ENCODE data around the gene TUSC2. TPM values are rescaled to one million over a fixed set of nuclear protein-coding genes. Genes with fewer than 3 reads are reported as not detected.

TUSC2 gene
- total RNA-seq, 1 experiment from 2014 or later = 34.0 TPM

DNA sequence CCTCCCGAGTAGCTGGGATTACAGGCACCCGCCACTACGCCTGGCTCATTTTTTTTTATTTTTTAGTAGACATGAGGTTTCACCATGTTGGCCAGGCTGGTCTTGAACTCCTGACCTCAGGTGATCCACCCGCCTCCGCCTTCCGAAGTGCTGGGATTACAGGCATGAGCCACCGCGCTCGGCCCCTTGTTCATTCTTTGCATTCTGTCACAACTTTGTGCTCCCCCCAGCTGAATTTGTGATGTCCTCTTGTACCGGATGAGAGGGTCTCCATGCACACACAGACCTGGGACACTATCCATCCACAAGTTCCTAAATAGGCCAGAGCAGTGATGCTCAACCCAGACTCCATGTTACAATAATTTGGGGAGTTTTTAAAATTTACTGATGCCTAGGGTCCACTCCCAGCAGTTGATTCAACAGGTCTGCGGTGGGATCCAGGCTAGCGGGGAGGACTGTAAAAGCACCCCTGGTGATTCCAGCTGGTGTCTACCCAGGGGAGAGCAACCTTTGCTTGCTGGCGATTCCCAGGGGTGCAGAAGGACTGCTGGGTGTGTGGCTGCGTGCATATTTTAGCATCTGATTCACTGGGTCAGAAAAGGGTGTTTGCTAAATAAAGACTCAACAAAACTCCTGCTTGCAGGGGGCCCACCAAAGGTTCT is 11.6 kb upstream of the TUSC2 start:
- peak overlapping the region; percentile 62 to 89 for H3K4me3 ChIP-seq (replicated peaks in 1 of 2; ENCODE audit: low read depth in 1 of 2, low read length in 2 of 2)
- peaks cover 0 to 5% of the 10 kb centered on the region in 2 experiments; a peak in 1 of 4 replicates for H3K36me3 ChIP-seq (ENCODE audit: control insufficient read depth in 1 of 2, insufficient read depth in 2 of 2, low read length in 2 of 2)
- ATAC-seq (no peak), DNase-seq (ENCODE audit: low read depth, low spot score) (no peak)
- intact Hi-C loops (cut with micrococcal nuclease) = no loop called here
- no peaks in the 10 kb centered on the region; the same call in 1 of the 2 replicates for H4K20me1 ChIP-seq (ENCODE audit: insufficient read depth)
- H3K9me2 ChIP-seq (ENCODE audit: insufficient read depth) = no peaks in the 10 kb centered on the region
- CTCF ChIA-PET = no interaction called here
- H2AFZ ChIP-seq (ENCODE audit: low read depth, low read length, poor library complexity, severe bottlenecking) = no peak overlapping the region
- peak overlapping the region; percentile 82 for H3K27ac ChIP-seq (ENCODE audit: low read depth, low read length)
- H3K9me3 ChIP-seq (ENCODE audit: control insufficient read depth in 1 of 2, insufficient read depth in 1 of 2, low read depth in 1 of 2, low read length in 2 of 2) = no peaks in the 10 kb centered on the region
- RAD21 ChIA-PET (ENCODE audit: low non-redundant PET in 1 of 2, low total read pairs in 2 of 2, uncharacterized antibody in 2 of 2, unreplicated experiment in 2 of 2) = interaction anchor here in 1 of 2 experiments (0.5 kb wide), 1 partner anchor 113 kb away, joined by 4 read pairs; no protein-coding TSS in a partner anchor
- POLR2A ChIA-PET = no interaction called here
- BruUV-seq (replicated peaks) = no TSS peak
- H3K27me3 ChIP-seq (ENCODE audit: insufficient read depth, low read length) = no peaks in the 10 kb centered on the region
- H3K9ac ChIP-seq (ENCODE audit: low read length) = peak overlapping the region; percentile 98
- H3K4me2 ChIP-seq (ENCODE audit: low read length) = peak overlapping the region; percentile 95
- H3K4me1 ChIP-seq (ENCODE audit: control insufficient read depth in 1 of 2, insufficient read depth in 2 of 2, low read length in 2 of 2) = peaks cover 29 to 60% of the 10 kb centered on the region in 2 experiments
- H3K79me2 ChIP-seq (ENCODE audit: insufficient read depth, low read length) = peaks cover 47% of the 10 kb centered on the region
- no peak for TF ChIP-seq ZNF274 (IDR thresholded peaks at IDR 0.05; ENCODE audit: low read depth, low read length)
- TF ChIP-seq YY1 (IDR thresholded peaks at IDR 0.05; ENCODE audit: extremely low read depth, insufficient replicate concordance, low read depth, low read length) = no peak
- no peak for TF ChIP-seq EZH2 (IDR thresholded peaks at IDR 0.05)
- TF ChIP-seq CBX3 (IDR thresholded peaks at IDR 0.05; ENCODE audit: low read depth) = no peak
- TF ChIP-seq, protein P1, sequence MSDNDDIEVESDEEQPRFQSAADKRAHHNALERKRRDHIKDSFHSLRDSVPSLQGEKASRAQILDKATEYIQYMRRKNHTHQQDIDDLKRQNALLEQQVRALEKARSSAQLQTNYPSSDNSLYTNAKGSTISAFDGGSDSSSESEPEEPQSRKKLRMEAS (IDR thresholded peaks at IDR 0.05) = no peak
- no peak for TF ChIP-seq EGR1 (IDR thresholded peaks at IDR 0.05; ENCODE audit: low read depth)
- TF ChIP-seq POLR2A (IDR thresholded peaks at IDR 0.05; ENCODE audit: borderline replicate concordance, extremely low read depth, insufficient read depth, insufficient read length) = no peak
- TF ChIP-seq SRF (IDR thresholded peaks at IDR 0.05; ENCODE audit: low read depth) = no peak
- TF ChIP-seq, protein P2, sequence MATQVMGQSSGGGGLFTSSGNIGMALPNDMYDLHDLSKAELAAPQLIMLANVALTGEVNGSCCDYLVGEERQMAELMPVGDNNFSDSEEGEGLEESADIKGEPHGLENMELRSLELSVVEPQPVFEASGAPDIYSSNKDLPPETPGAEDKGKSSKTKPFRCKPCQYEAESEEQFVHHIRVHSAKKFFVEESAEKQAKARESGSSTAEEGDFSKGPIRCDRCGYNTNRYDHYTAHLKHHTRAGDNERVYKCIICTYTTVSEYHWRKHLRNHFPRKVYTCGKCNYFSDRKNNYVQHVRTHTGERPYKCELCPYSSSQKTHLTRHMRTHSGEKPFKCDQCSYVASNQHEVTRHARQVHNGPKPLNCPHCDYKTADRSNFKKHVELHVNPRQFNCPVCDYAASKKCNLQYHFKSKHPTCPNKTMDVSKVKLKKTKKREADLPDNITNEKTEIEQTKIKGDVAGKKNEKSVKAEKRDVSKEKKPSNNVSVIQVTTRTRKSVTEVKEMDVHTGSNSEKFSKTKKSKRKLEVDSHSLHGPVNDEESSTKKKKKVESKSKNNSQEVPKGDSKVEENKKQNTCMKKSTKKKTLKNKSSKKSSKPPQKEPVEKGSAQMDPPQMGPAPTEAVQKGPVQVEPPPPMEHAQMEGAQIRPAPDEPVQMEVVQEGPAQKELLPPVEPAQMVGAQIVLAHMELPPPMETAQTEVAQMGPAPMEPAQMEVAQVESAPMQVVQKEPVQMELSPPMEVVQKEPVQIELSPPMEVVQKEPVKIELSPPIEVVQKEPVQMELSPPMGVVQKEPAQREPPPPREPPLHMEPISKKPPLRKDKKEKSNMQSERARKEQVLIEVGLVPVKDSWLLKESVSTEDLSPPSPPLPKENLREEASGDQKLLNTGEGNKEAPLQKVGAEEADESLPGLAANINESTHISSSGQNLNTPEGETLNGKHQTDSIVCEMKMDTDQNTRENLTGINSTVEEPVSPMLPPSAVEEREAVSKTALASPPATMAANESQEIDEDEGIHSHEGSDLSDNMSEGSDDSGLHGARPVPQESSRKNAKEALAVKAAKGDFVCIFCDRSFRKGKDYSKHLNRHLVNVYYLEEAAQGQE (IDR thresholded peaks at IDR 0.05; ENCODE audit: low read depth) = no peak
- TF ChIP-seq, protein P3, sequence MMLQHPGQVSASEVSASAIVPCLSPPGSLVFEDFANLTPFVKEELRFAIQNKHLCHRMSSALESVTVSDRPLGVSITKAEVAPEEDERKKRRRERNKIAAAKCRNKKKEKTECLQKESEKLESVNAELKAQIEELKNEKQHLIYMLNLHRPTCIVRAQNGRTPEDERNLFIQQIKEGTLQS (IDR thresholded peaks at IDR 0.05) = no peak
- TF ChIP-seq ZFX (IDR thresholded peaks at IDR 0.05) = no peak
- TF ChIP-seq EZH2phosphoT487 (IDR thresholded peaks at IDR 0.05; ENCODE audit: borderline replicate concordance) = no peak
- TF ChIP-seq TCF7L2 (IDR thresholded peaks at IDR 0.05; ENCODE audit: borderline replicate concordance, extremely low read depth, insufficient read depth, insufficient read length) = no peak
- TF ChIP-seq CEBPB (IDR thresholded peaks at IDR 0.05; ENCODE audit: low read depth) = no peak
- no peak for TF ChIP-seq FOSL1 (IDR thresholded peaks at IDR 0.05; ENCODE audit: low read depth)
- no peak for TF ChIP-seq JUND (IDR thresholded peaks at IDR 0.05)
- TF ChIP-seq SP1 (IDR thresholded peaks at IDR 0.05; ENCODE audit: low read depth) = no peak
